ENCODE measurements around the gene PSMD13. TPM values are rescaled to one million over a fixed set of nuclear protein-coding genes. Genes with fewer than 3 reads are reported as not detected.

PSMD13 gene
- total and polyA plus RNA-seq, 2 donors from 2014 or later, result 87.7 to 115 TPM

DNA sequence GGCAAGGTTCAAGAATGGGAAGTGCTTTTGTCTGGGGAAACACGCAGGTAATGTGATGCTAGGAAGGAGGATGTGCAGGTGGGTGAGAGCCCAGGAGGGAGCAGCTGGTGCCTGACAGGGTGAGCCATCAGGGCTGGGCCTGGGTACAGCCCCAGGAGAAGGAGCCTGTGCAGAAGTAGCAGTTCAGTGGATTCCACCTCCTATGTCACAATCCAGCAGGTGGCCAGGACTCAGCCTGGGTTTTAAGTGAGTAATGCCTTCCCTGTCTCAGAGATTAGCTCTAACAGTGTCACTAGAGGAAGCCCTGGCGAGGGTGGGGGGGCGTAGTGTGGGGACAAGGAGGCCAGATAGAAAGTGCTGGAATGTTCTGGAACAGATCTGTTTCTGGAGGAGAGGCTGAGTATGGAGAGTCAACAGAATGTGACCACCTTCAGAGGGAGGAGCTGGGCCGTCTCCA lies 21.2 kb upstream of the PSMD13 start:
- Histone ChIP-seq H3K9me3 (ENCODE audit: control insufficient read depth in 2 of 3, insufficient read depth in 1 of 3, low read length in 3 of 3) (no peaks in the 10 kb centered on the region), H3K9ac (ENCODE audit: low read length in 3 of 3) (no peak overlapping the region), H3K36me3 (ENCODE audit: control insufficient read depth in 2 of 3, insufficient read depth in 3 of 3, low read length in 3 of 3) (peaks cover 0 to 47% (median 39%) of the 10 kb centered on the region in 3 donors), H3K27ac (ENCODE audit: low read depth in 2 of 2, low read length in 2 of 2) (no peak overlapping the region), H3K27me3 (ENCODE audit: control insufficient read depth, insufficient read depth, low read length) (no peaks in the 10 kb centered on the region), H3K4me3 (ENCODE audit: low read length in 3 of 3) (no peak overlapping the region), H3K4me1 (ENCODE audit: control insufficient read depth in 2 of 3, insufficient read depth in 2 of 3, low read depth in 1 of 3, low read length in 3 of 3) (peaks cover 0 to 7% (median 0%) of the 10 kb centered on the region in 3 donors)
- DNase-seq, result peak in 1 of 5 donors; percentile 35
- FAIRE-seq, result no peak
- TF ChIP-seq, protein P1, sequence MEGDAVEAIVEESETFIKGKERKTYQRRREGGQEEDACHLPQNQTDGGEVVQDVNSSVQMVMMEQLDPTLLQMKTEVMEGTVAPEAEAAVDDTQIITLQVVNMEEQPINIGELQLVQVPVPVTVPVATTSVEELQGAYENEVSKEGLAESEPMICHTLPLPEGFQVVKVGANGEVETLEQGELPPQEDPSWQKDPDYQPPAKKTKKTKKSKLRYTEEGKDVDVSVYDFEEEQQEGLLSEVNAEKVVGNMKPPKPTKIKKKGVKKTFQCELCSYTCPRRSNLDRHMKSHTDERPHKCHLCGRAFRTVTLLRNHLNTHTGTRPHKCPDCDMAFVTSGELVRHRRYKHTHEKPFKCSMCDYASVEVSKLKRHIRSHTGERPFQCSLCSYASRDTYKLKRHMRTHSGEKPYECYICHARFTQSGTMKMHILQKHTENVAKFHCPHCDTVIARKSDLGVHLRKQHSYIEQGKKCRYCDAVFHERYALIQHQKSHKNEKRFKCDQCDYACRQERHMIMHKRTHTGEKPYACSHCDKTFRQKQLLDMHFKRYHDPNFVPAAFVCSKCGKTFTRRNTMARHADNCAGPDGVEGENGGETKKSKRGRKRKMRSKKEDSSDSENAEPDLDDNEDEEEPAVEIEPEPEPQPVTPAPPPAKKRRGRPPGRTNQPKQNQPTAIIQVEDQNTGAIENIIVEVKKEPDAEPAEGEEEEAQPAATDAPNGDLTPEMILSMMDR (IDR thresholded peaks at IDR 0.05; ENCODE audit: borderline replicate concordance, extremely low read depth, insufficient read depth), result no peak
- intact Hi-C loops (cut with DNase I), result no loop called here

DNA sequence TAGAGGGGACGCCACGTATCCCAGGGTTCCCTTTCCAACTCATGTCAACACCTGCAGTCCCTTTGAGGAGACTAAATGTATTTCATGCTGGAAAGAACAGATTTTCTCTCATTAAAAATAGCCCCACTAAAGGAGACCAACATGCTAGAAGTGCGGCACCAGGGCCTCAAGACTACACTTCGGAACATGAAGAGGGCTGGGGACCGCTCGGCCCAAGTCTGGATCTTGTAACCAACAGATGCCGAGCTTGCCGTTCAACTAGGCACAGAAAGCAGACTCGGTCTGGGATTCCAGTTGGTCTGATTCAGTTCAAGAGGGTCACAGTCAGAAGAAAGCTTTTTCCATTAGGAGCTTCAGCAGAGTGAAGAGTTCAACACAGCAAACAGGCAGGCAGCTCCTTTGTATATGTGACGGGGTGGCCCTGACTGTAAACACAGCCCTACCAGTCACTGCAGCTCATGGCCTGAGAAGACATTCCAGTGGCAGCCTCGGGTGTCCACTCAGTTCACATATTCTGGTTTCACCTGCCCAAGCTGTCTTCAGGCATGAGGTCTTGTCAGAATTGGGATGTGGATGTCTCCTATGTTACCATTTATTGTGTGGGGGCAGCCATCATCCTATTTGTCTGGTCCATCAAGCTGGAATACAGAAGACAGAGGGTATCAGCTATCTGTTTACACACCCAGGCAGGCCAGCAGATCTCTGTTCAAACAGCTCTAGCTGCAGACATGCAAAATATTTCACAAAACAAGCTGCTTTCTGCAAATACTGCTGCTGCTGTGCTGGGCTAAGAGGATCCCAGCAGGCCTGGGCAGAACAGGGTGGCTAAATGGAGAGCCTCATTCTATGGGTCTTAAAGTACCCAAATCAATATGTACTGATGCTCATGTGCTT lies 20.4 kb upstream of the PSMD13 start:
- no peak overlapping the region for H3K9ac ChIP-seq (ENCODE audit: low read length in 3 of 3)
- no peaks in the 10 kb centered on the region for H3K9me3 ChIP-seq (ENCODE audit: control insufficient read depth in 2 of 3, insufficient read depth in 1 of 3, low read length in 3 of 3)
- H3K4me1 ChIP-seq (ENCODE audit: control insufficient read depth in 2 of 3, insufficient read depth in 2 of 3, low read depth in 1 of 3, low read length in 3 of 3), result no peaks in the 10 kb centered on the region
- FAIRE-seq (no peak), DNase-seq (peak in 1 of 5 donors; percentile 51)
- no peaks in the 10 kb centered on the region for H3K27me3 ChIP-seq (ENCODE audit: control insufficient read depth, insufficient read depth, low read length)
- intact Hi-C loops (cut with DNase I), result no loop called here
- H3K36me3 ChIP-seq (ENCODE audit: control insufficient read depth in 2 of 3, insufficient read depth in 3 of 3, low read length in 3 of 3), result peaks cover 0 to 40% (median 32%) of the 10 kb centered on the region in 3 donors
- no peak overlapping the region for H3K27ac ChIP-seq (ENCODE audit: low read depth in 2 of 2, low read length in 2 of 2)
- TF ChIP-seq, protein P1 (IDR thresholded peaks at IDR 0.05; ENCODE audit: borderline replicate concordance, extremely low read depth, insufficient read depth), result no peak
- no peak overlapping the region for H3K4me3 ChIP-seq (ENCODE audit: low read length in 3 of 3)

DNA sequence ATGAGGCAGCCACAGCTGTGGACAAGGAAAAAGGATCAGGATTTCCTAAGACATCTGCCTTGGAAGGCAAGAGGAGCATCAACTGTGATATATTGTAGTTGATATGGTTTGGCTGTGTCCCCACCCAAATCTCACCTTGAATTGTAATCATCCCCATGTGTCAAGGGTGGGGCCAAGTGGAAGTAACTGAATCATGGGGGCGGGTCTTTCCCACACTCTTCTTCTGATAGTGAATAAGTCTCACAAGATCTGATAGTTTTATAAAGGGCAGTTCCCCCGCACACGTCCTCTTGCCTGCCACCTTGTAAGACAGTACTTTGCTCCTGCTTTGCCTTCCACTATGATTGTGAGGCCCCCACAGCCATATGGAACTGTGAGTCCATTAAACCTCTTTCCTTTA lies 19.1 kb upstream of the PSMD13 start:
- no peaks in the 10 kb centered on the region for H3K9me3 ChIP-seq (ENCODE audit: control insufficient read depth in 2 of 3, insufficient read depth in 1 of 3, low read length in 3 of 3)
- no peaks in the 10 kb centered on the region for H3K27me3 ChIP-seq (ENCODE audit: control insufficient read depth, insufficient read depth, low read length)
- FAIRE-seq (no peak), DNase-seq (no peak)
- no peak overlapping the region for H3K4me3 ChIP-seq (ENCODE audit: low read length in 3 of 3)
- TF ChIP-seq, protein P1 (IDR thresholded peaks at IDR 0.05; ENCODE audit: borderline replicate concordance, extremely low read depth, insufficient read depth), result no peak
- H3K36me3 ChIP-seq (ENCODE audit: control insufficient read depth in 2 of 3, insufficient read depth in 3 of 3, low read length in 3 of 3), result peaks cover 0 to 27% (median 24%) of the 10 kb centered on the region in 3 donors
- H3K9ac ChIP-seq (ENCODE audit: low read length in 3 of 3), result no peak overlapping the region
- intact Hi-C loops (cut with DNase I), result no loop called here
- H3K27ac ChIP-seq (ENCODE audit: low read depth in 2 of 2, low read length in 2 of 2), result no peak overlapping the region
- no peaks in the 10 kb centered on the region for H3K4me1 ChIP-seq (ENCODE audit: control insufficient read depth in 2 of 3, insufficient read depth in 2 of 3, low read depth in 1 of 3, low read length in 3 of 3)
